HUDEP-2 (cell line): Measurements from ENCODE around the gene TRIM62.
"Not testable (repeated sequence)": the region's sequence is repeated elsewhere in the genome, so short reads cannot be mapped to it uniquely, and the experiment has no call there.

Experiments used
- DNase-seq, 76 experiments: peaks; one replicate each; lab custom pipeline; 2025; ENCODE audit not compliant: unreplicated experiment in 76 of 76; lab: John Stamatoyannopoulos, UW

TRIM62 gene

DNA sequence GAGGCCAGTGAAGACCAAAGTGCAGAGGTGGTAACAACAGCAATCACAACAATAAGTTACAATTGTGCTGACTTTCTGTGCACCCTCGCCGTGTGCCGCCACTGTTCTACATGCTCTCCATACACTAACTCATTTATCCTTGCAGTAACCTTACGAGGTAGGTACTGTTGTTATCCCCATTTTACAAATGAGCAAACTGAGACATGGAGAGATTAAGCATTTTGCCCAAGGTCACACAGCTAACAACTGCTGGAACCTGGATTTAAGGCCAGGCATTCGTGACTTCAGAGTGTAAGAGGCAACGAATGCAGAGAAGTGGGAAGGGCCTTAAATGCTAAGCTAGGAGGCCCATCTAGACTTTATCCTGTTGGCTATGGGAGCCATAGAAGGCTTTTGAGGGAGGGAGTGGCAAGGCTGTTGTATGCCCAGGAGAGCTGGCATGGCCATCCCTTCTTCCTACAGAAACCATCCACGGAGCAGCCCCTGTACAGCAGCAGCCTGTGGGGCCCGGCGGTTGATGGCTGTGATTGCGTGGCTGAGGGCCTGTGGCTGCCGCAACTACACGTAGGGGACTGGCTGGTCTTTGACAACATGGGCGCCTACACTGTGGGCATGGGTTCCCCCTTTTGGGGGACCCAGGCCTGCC, 64.3 kb downstream of the TRIM62 start:
- DNase-seq: no peak

DNA sequence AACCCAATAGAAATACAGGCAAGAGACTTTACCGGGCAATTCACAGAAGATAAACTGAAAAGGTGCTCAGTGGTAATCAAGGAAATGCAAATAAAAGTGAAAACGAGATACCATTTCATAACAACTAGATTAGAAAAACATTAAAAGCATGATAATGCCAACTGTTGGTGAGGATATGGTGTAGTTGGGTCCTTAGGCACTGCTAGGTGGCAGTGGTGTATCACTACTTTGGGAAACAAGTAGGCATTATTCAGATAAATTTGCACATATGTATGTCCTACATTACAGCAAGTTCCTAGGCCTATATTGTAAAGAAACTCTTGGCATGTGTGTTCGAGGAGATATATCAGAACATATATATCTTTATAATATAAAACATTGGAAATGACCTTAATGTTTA, 69.9 kb downstream of the TRIM62 start:
- DNase-seq: peak in 3 of 76 experiments; percentile 3 to 9 (median 4)

DNA sequence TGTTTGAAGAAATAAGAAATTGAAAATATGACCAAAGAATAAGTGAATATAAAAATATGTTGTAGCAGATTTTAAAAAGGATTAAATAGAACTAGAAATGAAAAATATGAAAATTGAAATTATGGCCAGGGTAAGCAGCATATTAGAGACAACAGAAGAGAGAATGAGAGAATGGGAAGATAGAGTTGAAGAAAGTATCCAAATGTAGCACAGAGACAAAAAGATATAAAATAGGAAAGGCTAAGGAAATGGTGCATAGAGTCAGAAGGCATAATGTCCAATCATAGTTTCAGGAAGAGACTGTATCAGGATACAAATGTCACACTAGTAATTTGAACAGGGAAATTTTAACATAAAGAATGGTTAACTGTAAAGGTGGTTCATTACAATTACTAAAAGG, 71.4 kb downstream of the TRIM62 start:
- no peak for DNase-seq

DNA sequence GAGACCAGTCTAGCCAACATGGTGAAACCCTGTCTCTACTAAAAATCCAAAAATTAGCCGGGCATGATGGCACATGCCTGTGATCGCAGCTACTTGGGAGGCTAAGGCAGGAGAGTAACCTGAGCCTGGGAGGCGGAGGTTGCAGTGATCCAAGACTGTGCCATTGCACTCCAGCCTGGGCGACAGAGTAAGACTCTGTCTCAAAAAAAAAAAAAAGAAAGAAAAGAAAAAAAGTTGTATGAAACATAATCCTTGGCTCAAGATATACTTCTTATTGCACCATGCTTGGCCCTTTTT, 81.8 kb downstream of the TRIM62 start:
- not testable (repeated sequence) for DNase-seq

DNA sequence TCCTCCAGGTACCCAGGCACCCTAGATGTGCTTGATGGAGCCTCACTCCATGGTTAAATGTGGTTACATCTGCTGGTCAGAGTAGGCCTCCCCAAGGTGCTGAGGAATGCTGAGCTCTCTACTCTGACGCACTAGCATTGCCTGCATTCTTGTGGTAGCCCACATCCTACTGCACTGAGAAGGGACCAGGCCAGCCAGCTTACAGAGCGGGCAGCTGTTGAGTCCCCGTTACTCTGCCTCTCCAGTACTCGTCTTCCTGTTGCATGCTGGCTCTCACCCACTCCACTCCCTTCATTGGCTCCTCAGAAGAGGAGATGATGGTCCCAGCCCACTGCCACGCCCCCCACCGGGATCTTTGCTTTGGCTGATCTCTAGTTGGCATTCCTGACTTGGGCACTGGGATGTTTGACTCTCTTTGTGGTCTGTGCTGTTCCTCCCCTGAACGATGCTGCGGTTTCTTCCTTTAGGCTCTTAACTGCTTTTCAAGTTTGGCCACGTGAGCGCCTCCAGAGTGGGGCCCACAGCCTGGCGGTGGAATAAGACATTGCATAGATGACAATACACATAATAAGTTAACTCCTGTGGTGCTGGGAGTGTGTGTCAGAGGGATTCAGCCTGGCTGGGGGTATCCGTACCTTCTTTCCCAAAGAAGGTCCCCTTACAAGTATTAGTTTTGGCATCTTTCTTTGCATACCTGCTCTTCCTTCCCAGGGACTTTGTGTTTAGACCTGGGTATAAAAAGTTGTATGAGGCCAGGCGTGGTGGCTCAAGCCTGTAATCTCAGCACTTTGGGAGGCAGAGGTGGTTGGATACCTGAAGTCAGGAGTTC, 82.3 kb downstream of the TRIM62 start:
- DNase-seq: peak in 3 of 76 experiments; percentile 1 to 13 (median 11)

DNA sequence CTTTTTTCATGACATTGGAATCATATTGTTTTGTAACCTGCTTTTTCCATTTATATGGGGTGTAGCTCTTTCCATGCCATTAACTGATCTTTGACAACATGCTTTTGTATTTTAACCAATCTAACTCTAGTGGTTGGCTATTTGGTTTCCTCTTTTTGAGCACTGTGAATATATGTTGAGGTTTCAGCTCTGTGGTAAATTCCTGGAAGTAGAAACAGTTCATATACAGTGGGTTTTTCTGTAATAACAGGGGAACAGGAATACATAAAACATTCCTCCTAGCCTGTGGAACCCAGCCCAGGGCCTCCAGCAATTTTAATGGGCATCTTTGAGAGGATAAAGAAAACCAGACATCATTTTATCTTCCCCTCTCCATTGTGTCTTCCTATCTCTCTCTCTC, 83.5 kb downstream of the TRIM62 start:
- no peak for DNase-seq

DNA sequence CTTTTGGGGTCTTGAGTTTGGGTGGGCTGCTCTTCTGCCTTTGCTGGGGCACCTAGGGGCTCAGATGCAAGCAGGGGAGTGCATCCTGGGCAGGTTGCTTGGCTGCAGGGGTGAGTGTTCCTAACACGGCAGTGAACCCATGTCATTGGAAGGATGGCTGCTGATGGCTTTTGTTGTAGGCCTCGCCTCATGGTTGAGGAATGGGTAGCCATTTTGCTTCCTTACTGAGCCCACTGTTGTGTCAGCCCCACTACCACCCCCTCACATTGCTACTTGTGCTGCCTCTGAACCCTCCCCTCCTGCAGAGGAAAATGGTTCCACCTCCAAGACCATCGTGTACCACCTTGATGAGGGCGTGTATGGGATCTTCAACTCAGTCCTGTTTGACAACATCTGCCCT, 84.1 kb downstream of the TRIM62 start:
- DNase-seq: no peak

DNA sequence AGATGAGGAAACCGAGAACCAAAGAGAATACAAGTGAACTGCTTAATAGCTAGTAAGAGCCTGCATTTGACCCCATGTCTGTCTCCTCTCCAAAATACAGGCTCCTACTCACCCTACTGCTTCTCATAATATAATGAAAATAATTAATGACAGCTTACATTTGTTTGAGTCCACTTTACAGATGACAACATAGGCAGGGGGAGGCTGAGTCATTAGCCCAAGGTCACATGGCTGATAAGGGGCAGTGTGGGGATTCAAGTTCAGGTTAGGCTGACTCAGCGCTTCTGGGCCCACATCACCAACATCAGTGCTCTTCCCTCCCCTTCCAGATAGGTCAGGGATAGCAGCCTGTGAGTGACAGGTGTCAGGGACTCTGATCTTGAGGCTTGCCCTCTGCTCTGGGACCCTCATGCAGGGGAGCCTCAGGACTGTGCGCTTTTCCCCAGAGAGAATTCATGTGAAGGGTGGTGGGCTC, 84.7 kb downstream of the TRIM62 start:
- DNase-seq: no peak

DNA sequence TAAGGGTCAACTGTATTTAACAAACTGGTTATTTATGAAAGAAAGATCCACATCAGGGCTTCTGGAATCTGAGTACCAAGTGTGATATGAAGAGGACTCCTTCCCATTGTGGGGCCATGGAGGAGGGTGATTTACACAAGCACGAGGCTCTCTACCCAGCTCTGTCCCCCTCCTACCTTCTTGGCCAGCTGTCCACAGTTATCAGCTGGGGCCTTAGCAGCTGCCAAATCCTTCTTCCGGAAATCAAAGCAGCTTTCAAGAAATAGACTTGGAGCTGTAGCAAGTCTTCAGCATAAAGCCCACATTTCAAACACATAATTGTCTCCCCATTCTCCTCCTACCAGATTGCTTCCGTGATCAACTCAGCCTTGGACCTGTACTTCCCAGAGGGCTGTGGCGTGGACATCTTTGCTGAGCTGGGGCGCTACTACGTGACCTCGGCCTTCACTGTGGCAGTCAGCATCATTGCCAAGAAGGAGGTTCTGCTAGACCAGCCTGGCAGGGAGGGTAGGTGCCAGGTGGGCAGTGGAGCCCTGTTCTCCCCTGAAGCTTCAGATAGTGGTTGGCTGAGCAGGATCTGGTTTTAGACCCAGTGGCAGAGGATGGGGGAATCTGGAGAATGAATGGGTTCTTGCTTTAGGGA, 85.4 kb downstream of the TRIM62 start:
- DNase-seq: no peak
